SK-N-SH treated with all-trans-retinoic acid at 6 μM for 48 hours (cell line): Measurements from ENCODE around the gene SCRT2.

Experiments
- ATAC-seq: fragments of 200-7000 bp; cut with Tn5 transposase; 3 replicates; pipeline ENCODE4 v1.9.1; 2020; ENCODE audit warnings: mild to moderate bottlenecking, moderate library complexity
- ARNTL ChIP-seq: fragments of 450-650 bp; formaldehyde crosslinking; IDR thresholded peaks from 2 replicates; pipeline ENCODE4 v1.5.0; 2020; ENCODE audit warnings: low read depth, mild to moderate bottlenecking, moderate library complexity, borderline replicate concordance
- BACH2 ChIP-seq: fragments of 250-450 bp; sonication (Bioruptor Pico); IDR thresholded peaks from 2 replicates; pipeline ENCODE4 v1.9.0; 2021; ENCODE audit warnings: mild to moderate bottlenecking, borderline replicate concordance
- CREB5 ChIP-seq: fragments of 250-450 bp; sonication (Bioruptor Pico); IDR thresholded peaks from 2 replicates; pipeline ENCODE4 v1.5.1; 2020; ENCODE audit warnings: low read depth, mild to moderate bottlenecking, moderate library complexity
- CSDC2 ChIP-seq: fragments of 250-450 bp; sonication (Bioruptor Pico); IDR thresholded peaks from 2 replicates; pipeline ENCODE4 v1.5.0; 2020; ENCODE audit warnings: mild to moderate bottlenecking, moderate library complexity
- ESRRG ChIP-seq: fragments of 250-450 bp; sonication (Bioruptor Pico); IDR thresholded peaks from 2 replicates; pipeline ENCODE4 v1.6.1; 2021; ENCODE audit warnings: mild to moderate bottlenecking
- GLIS3 ChIP-seq: fragments of 250-450 bp; sonication (Bioruptor Pico); IDR thresholded peaks from 2 replicates; pipeline ENCODE4 v1.5.0; 2020; ENCODE audit warnings: mild to moderate bottlenecking, moderate library complexity
- ISL1 ChIP-seq: fragments of 250-450 bp; sonication (Bioruptor Pico); IDR thresholded peaks from 2 replicates; pipeline ENCODE4 v2.1.2; 2022; ENCODE audit warnings: mild to moderate bottlenecking, moderate library complexity
- OSR1 ChIP-seq: fragments of 250-450 bp; sonication (Bioruptor Pico); IDR thresholded peaks from 2 replicates; pipeline ENCODE4 v1.8.0; 2022; ENCODE audit warnings: moderate library complexity, mild to moderate bottlenecking, inconsistent platforms
- PPARA ChIP-seq: fragments of 250-450 bp; sonication (Bioruptor Pico); IDR thresholded peaks from 2 replicates; pipeline ENCODE4 v1.5.0; 2020; ENCODE audit warnings: mild to moderate bottlenecking, borderline replicate concordance
- RARB ChIP-seq: fragments of 250-450 bp; sonication (Bioruptor Pico); IDR thresholded peaks from 2 replicates; pipeline ENCODE4 v1.8.0; 2021; ENCODE audit warnings: mild to moderate bottlenecking, moderate library complexity
- SNAI2 ChIP-seq: fragments of 250-450 bp; sonication (Bioruptor Pico); IDR thresholded peaks from 2 replicates; pipeline ENCODE4 v1.5.0; 2020; ENCODE audit warnings: mild to moderate bottlenecking, moderate library complexity
- TSHZ2 ChIP-seq: fragments of 250-450 bp; sonication (Bioruptor Pico); IDR thresholded peaks from 2 replicates; pipeline ENCODE4 v1.5.0; 2020; ENCODE audit warnings: mild to moderate bottlenecking, moderate library complexity
- ZFP3 ChIP-seq: fragments of 250-450 bp; sonication (Bioruptor Pico); IDR thresholded peaks from 2 replicates; pipeline ENCODE4 v1.5.0; 2020; ENCODE audit warnings: mild to moderate bottlenecking, moderate library complexity
- ZFP30 ChIP-seq: fragments of 450-650 bp; formaldehyde crosslinking; IDR thresholded peaks from 2 replicates; pipeline ENCODE4 v1.5.0; 2022; ENCODE audit warnings: mild to moderate bottlenecking, moderate library complexity
- ZNF70 ChIP-seq: fragments of 450-650 bp; formaldehyde crosslinking; IDR thresholded peaks from 2 replicates; pipeline ENCODE4 v1.5.0; 2020; ENCODE audit warnings: mild to moderate bottlenecking, moderate library complexity
- ZNF8 ChIP-seq: fragments of 450-650 bp; formaldehyde crosslinking; IDR thresholded peaks from 2 replicates; pipeline ENCODE4 v1.5.0; 2020; ENCODE audit warnings: mild to moderate bottlenecking, moderate library complexity
- TF ChIP-seq, protein P1 (sequence below): fragments of 250-450 bp; sonication (Bioruptor Pico); IDR thresholded peaks from 2 replicates; pipeline ENCODE4 v1.8.0; 2020; ENCODE audit warnings: mild to moderate bottlenecking, moderate library complexity, borderline replicate concordance
- TF ChIP-seq, protein P2 (sequence below): fragments of 250-450 bp; sonication (Bioruptor Pico); IDR thresholded peaks from 2 replicates; pipeline ENCODE4 v1.8.0; 2021; ENCODE audit warnings: low read depth, mild to moderate bottlenecking, moderate library complexity, borderline replicate concordance

SCRT2 gene

GRCh38 chr20:709423-709822 is 33.8 kb upstream of the SCRT2 start:
- ATAC-seq, result no peak
- no peak for TF ChIP-seq ZFP30 (CRISPR knock-in tag)
- no peak for TF ChIP-seq GLIS3 (CRISPR knock-in tag)
- no peak for TF ChIP-seq OSR1 (CRISPR knock-in tag)
- TF ChIP-seq CREB5 (CRISPR knock-in tag), result no peak
- TF ChIP-seq ESRRG (CRISPR knock-in tag), result no peak
- TF ChIP-seq, protein P1, sequence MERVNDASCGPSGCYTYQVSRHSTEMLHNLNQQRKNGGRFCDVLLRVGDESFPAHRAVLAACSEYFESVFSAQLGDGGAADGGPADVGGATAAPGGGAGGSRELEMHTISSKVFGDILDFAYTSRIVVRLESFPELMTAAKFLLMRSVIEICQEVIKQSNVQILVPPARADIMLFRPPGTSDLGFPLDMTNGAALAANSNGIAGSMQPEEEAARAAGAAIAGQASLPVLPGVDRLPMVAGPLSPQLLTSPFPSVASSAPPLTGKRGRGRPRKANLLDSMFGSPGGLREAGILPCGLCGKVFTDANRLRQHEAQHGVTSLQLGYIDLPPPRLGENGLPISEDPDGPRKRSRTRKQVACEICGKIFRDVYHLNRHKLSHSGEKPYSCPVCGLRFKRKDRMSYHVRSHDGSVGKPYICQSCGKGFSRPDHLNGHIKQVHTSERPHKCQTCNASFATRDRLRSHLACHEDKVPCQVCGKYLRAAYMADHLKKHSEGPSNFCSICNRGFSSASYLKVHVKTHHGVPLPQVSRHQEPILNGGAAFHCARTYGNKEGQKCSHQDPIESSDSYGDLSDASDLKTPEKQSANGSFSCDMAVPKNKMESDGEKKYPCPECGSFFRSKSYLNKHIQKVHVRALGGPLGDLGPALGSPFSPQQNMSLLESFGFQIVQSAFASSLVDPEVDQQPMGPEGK (CRISPR knock-in tag), result no peak
- TF ChIP-seq ZNF8, result no peak
- no peak for TF ChIP-seq ARNTL (CRISPR knock-in tag)
- no peak for TF ChIP-seq CSDC2 (CRISPR knock-in tag)
- no peak for TF ChIP-seq ISL1 (CRISPR knock-in tag)
- TF ChIP-seq PPARA (CRISPR knock-in tag), result no peak
- TF ChIP-seq RARB (CRISPR knock-in tag), result no peak
- TF ChIP-seq BACH2 (CRISPR knock-in tag), result no peak
- no peak for TF ChIP-seq ZNF70 (CRISPR knock-in tag)
- TF ChIP-seq ZFP3 (CRISPR knock-in tag), result no peak

DNA sequence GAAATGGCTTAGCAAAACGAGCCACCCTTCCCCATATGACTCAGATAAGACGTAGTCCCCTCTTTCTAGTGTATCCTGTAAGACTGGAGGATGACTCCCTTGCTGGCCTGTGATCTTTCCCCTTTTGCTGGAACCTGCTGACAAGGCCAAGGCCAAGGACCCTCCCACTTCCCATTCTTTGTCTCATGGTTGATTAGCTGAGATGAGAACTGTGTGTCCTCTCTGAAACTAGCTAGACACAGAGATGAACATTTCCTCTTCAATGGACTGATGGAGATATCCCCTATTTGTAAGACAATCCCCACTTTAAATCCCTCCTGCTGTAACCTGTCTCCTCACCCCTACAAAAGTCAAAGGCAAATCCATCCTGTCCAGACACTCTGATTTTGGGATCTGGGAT is 33.4 kb upstream of the SCRT2 start:
- TF ChIP-seq ZFP30 (CRISPR knock-in tag) (no peak), ZNF8 (no peak), OSR1 (CRISPR knock-in tag) (no peak), CSDC2 (CRISPR knock-in tag) (no peak)
- TF ChIP-seq, protein P1 (CRISPR knock-in tag), result no peak
- no peak for ATAC-seq

- TF ChIP-seq PPARA (CRISPR knock-in tag), result no peak
- TF ChIP-seq ZFP3 (CRISPR knock-in tag), result no peak
- no peak for TF ChIP-seq BACH2 (CRISPR knock-in tag)
These were observed 32.0 kb upstream of the SCRT2 start for GRCh38 chr20:707451-708110.

DNA sequence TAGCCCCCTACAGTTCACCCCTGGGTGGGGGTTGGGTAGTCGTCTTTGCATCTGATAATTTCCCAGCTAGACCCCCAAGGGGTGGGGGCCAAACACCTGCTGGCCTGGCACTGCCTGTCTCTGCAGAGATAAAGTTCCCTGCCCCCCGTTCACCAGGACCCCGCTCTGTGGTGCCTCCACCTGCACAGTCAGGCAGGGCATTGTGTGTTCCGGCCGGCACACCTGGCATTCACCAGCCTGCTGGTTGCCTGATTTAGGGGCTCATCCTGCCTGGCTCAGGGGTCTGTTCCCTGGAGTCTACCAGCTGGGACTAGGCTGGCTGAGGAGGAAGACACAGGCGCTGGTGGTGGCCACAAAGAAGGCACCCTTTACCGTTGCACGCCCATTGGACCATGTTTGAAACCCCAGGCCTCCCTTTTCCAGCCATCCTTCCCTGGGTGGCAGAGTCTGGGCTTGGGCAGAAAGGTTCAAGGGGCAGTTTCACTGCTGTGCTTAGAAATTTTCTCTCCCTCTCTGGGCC is 30.8 kb upstream of the SCRT2 start:
- no peak for ATAC-seq
- TF ChIP-seq, protein P2, sequence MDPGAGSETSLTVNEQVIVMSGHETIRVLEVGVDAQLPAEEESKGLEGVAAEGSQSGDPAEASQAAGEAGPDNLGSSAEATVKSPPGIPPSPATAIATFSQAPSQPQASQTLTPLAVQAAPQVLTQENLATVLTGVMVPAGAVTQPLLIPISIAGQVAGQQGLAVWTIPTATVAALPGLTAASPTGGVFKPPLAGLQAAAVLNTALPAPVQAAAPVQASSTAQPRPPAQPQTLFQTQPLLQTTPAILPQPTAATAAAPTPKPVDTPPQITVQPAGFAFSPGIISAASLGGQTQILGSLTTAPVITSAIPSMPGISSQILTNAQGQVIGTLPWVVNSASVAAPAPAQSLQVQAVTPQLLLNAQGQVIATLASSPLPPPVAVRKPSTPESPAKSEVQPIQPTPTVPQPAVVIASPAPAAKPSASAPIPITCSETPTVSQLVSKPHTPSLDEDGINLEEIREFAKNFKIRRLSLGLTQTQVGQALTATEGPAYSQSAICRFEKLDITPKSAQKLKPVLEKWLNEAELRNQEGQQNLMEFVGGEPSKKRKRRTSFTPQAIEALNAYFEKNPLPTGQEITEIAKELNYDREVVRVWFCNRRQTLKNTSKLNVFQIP, result no peak
- TF ChIP-seq SNAI2 (CRISPR knock-in tag), result no peak
- TF ChIP-seq BACH2 (CRISPR knock-in tag), result no peak
- TF ChIP-seq, all 23 proteins: peak for 0

More at GRCh38 chr20:707451-708110, 32.0 kb upstream of the SCRT2 start:
- no peak for ATAC-seq

DNA sequence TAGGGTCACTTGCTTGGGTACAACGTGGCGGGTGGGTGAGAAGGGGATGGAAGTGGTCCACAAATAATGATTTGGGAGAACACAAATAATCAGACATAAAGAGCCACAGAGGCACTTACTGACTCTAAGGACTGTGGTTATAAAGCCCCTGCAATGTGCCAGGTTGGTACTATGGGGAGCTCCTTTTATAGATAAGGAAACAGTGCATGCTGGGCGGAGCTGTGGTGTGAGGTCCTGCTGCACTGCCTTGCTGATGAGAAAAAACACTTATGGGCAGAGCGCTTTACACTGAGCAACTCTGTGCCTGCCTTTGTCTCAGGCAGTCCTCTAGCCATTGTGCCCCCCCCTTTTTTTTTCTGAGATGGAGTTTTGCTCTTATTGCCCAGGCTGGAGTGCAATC is 29.1 kb upstream of the SCRT2 start:
- ATAC-seq, result no peak
- TF ChIP-seq PPARA (CRISPR knock-in tag) (no peak), TSHZ2 (no peak), ZNF8 (no peak), GLIS3 (CRISPR knock-in tag) (no peak)
